Measurements from ENCODE around the gene BABAM1. TPM values are rescaled to one million over a fixed set of nuclear protein-coding genes. Genes with fewer than 3 reads are reported as not detected.

The BABAM1 gene
- total and polyA plus RNA-seq, 2 of the 4 experiments (the other 2 are of a cell fraction): 95.1 to 101 TPM

GRCh38 chr19:17226002-17226933, 41.0 kb upstream of the BABAM1 start, which contains the start of gene OCEL1:
TSS of gene OCEL1 (plus strand) at chr19:17226226. CDS start at chr19:17226248, 22 bp downstream.
- Histone ChIP-seq H2BK5ac (ENCODE audit: low read depth, low read length, poor library complexity, severe bottlenecking) (peak within 1 kb of the TSS; percentile 72), H2BK20ac (ENCODE audit: low read depth, low read length) (no peak within 1 kb of the TSS), H2AK9ac (replicated peaks; ENCODE audit: low read depth, low read length, poor library complexity) (peak within 1 kb of the TSS; percentile 92), H3K18ac (ENCODE audit: low read depth, low read length) (peak within 1 kb of the TSS; percentile 58; the same call in 1 of the 2 replicates), H2BK15ac (ENCODE audit: low read depth, low read length) (no peak within 1 kb of the TSS; the same call in 2 of the 3 replicates), H3K36me3 (ENCODE audit: control insufficient read depth, insufficient read depth, low read length) (peaks cover 18% of the 10 kb centered on the region), H4K8ac (ENCODE audit: low read depth in 2 of 2, low read length in 2 of 2) (peak within 1 kb of the TSS in 1 of 2 experiments; percentile 71; a peak in 2 of 4 replicates), H2AFZ (replicated peaks; ENCODE audit: low read length, poor library complexity) (peak within 1 kb of the TSS; percentile 96), H3K27me3 (ENCODE audit: control insufficient read depth, insufficient read depth, low read length) (no peaks in the 10 kb centered on the region), H3K14ac (replicated peaks; ENCODE audit: low read depth, low read length) (peak within 1 kb of the TSS; percentile 43), H3K9me3 (ENCODE audit: control insufficient read depth, insufficient read depth, low read length) (no peaks in the 10 kb centered on the region), H4K91ac (ENCODE audit: insufficient read depth, low read depth, low read length) (peak within 1 kb of the TSS; percentile 32; the same call in 1 of the 2 replicates), H4K20me1 (ENCODE audit: insufficient read depth, low read length) (no peaks in the 10 kb centered on the region), H3K79me1 (ENCODE audit: low read depth in 1 of 2, low read length in 2 of 2) (peaks cover 11 to 28% of the 10 kb centered on the region in 2 experiments), H2BK120ac (ENCODE audit: low read depth, low read length) (no peak within 1 kb of the TSS), H3K4me3 (ENCODE audit: insufficient read depth, low read depth, low read length) (peak within 1 kb of the TSS; percentile 94), H3K4ac (ENCODE audit: low read depth, low read length) (peak within 1 kb of the TSS; percentile 74), H3K23ac (ENCODE audit: low read depth, low read length) (peak within 1 kb of the TSS; percentile 75), H3K4me2 (ENCODE audit: low read depth, low read length) (peak within 1 kb of the TSS; percentile 89), H3K4me1 (ENCODE audit: control insufficient read depth, insufficient read depth, low read length) (peaks cover 3% of the 10 kb centered on the region), H3K9ac (ENCODE audit: low read depth, low read length) (peak within 1 kb of the TSS; percentile 76), H3K9me1 (ENCODE audit: insufficient read depth, low read length) (0 out of 2 replicates have a peak, but pooled peaks cover 8% of the 10 kb centered on the region), H3K56ac (ENCODE audit: extremely low read depth, insufficient read depth, low read length) (no peak within 1 kb of the TSS; the same call in 1 of the 2 replicates), H4K5ac (ENCODE audit: low read depth, low read length) (peak within 1 kb of the TSS; percentile 70), H2AK5ac (ENCODE audit: low read depth, low read length) (peak within 1 kb of the TSS; percentile 23), H3K27ac (ENCODE audit: insufficient read depth, low read length) (peak within 1 kb of the TSS; percentile 84)
- peak; percentile 96 for ATAC-seq (ENCODE audit: low read depth)
- 0% methylated on average over 32 of the region's 90 CpGs; no CpG with 5 or more reads in 1 of the 2 experiments for WGBS, 2 experiments (ENCODE audit: extremely low coverage in 2 of 2, insufficient read length in 1 of 2)
- intact Hi-C loops (cut with micrococcal nuclease): no loop called here
- BruUV-seq (replicated peaks): no TSS peak
- CTCF ChIA-PET: no interaction called here
- POLR2A ChIA-PET (ENCODE audit: unreplicated experiment): interaction anchor here (0.5 to 1.1 kb wide), 2 partner anchors 9 to 128 kb away, joined by 3 read pairs; no protein-coding TSS in a partner anchor
- in situ Hi-C loops (cut with MboI; ENCODE audit: low sequenced_read_pairs): no loop called here
- peak; percentile 69; the same call in 1 of the 2 replicates for TF ChIP-seq MXI1 (IDR thresholded peaks at IDR 0.05; ENCODE audit: borderline replicate concordance, low read depth, low read length)
- no peak for TF ChIP-seq RAD21 (IDR thresholded peaks at IDR 0.05; ENCODE audit: low read length)
- peak; percentile 10; the same call in 1 of the 2 replicates for TF ChIP-seq MAZ (IDR thresholded peaks at IDR 0.05; ENCODE audit: borderline replicate concordance, low read depth, low read length)
- peak; percentile 95 for TF ChIP-seq CEBPB (IDR thresholded peaks at IDR 0.05; ENCODE audit: low read depth, low read length)
- peak; percentile 58 for TF ChIP-seq POLR2A (IDR thresholded peaks at IDR 0.05; ENCODE audit: low read depth, low read length)
- no peak for TF ChIP-seq FOS (IDR thresholded peaks at IDR 0.05; ENCODE audit: low read depth, low read length)
- peak; percentile 8; the same call in 1 of the 2 replicates for TF ChIP-seq RFX5 (IDR thresholded peaks at IDR 0.05; ENCODE audit: low read depth, low read length)
- dilution Hi-C loops (cut with HindIII; ENCODE audit: low sequenced_read_pairs, unreplicated experiment): no loop called here
- peak; percentile 95 for DNase-seq
